BJ (cell line): ENCODE measurements around the gene MYO18B. TPM values are rescaled to one million over a fixed set of nuclear protein-coding genes. Genes with fewer than 3 reads are reported as not detected.

Experiments used
- CTCF ChIA-PET: fragments of 350-600 bp; formaldehyde crosslinking; extraction: SDS; loops from one replicate; lab custom pipeline; 2021; ENCODE audit warnings: antibody characterized with exemption, inconsistent platforms; lab: Yijun Ruan, JAX
- POLR2A ChIA-PET: fragments of 300-600 bp; sonication (Branson Sonifier 250); formaldehyde crosslinking; extraction: SDS; loops from one replicate; lab custom pipeline; 2021; ENCODE audit warnings: antibody characterized with exemption; lab: Charles Lee
- DNase-seq: peaks from one replicate; pipeline ENCODE4 v3.0.0-alpha.2; 2011; ENCODE audit warnings: low read depth
- H3K27me3 ChIP-seq: 2 replicates; pipeline ENCODE4 v1.6.0; 2011; ENCODE audit warnings: low read length; ENCODE audit not compliant: control insufficient read depth, insufficient read depth
- H3K36me3 ChIP-seq: 2 replicates; pipeline ENCODE4 v1.5.1; 2011; ENCODE audit warnings: low read length; ENCODE audit not compliant: control insufficient read depth, insufficient read depth
- H3K4me3 ChIP-seq: 2 replicates; pipeline ENCODE4 v1.5.1; 2011; ENCODE audit warnings: low read depth, mild to moderate bottlenecking, control low read depth, low read length
- CTCF ChIP-seq: IDR thresholded peaks from 2 replicates; pipeline ENCODE4 v1.5.1; 2011; ENCODE audit warnings: low read depth, mild to moderate bottlenecking, control low read depth, inconsistent platforms, low read length, moderate library complexity; ENCODE audit not compliant: insufficient read depth
- polyA plus RNA-seq: library from polyadenylated mRNA; depleted of rRNA; stranded (reverse); fragments of >200 nt; gene quantifications from 2 replicates; pipeline ENCODE4 v1.2.3, GENCODE V29; 2011

MYO18B gene
- polyA plus RNA-seq, 1 experiment = not detected

GRCh38 chr22:25839755-25840154 lies 97.8 kb downstream of the MYO18B start:
- POLR2A ChIA-PET = no interaction called here
- no peak for TF ChIP-seq CTCF
- Histone ChIP-seq H3K27me3 (no peaks in the 10 kb centered on the region), H3K36me3 (no peaks in the 10 kb centered on the region), H3K4me3 (no peak overlapping the region)
- CTCF ChIA-PET = no interaction called here
- no peak for DNase-seq

GRCh38 chr22:25840167-25840566 lies 98.2 kb downstream of the MYO18B start:
- no peaks in the 10 kb centered on the region for H3K36me3 ChIP-seq
- no peaks in the 10 kb centered on the region for H3K27me3 ChIP-seq
- CTCF ChIA-PET = no interaction called here
- TF ChIP-seq CTCF = no peak
- DNase-seq = no peak
- H3K4me3 ChIP-seq = no peak overlapping the region
- POLR2A ChIA-PET = no interaction called here

- TF ChIP-seq CTCF = no peak
- no peaks in the 10 kb centered on the region for H3K36me3 ChIP-seq
- H3K4me3 ChIP-seq = no peak overlapping the region
- ChIA-PET POLR2A (no interaction called here), CTCF (no interaction called here)
- H3K27me3 ChIP-seq = no peaks in the 10 kb centered on the region
- DNase-seq = no peak
Observed at GRCh38 chr22:25840891-25841290, 98.9 kb downstream of the MYO18B start.

DNA sequence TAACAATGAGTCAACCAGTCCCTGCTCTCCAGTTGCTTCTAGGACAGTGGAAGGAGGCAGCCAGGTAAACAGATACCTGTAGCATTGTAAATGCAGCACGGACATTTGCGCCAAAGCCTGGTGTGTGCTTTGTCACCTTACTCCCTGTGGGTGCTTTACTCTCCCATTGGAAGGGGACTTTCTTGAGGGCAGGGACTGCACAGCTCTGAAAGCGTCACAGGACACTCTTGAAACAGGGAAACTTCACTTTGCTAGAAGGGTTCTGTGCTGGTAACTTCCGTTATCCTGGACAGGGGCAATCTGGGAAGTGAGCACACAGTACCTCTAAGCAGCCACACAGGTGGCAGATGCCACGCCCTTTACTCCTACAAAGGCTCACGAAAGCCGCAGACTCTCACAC lies 99.8 kb downstream of the MYO18B start:
- TF ChIP-seq CTCF = no peak
- no peaks in the 10 kb centered on the region for H3K36me3 ChIP-seq
- H3K27me3 ChIP-seq = no peaks in the 10 kb centered on the region
- POLR2A ChIA-PET = no interaction called here
- H3K4me3 ChIP-seq = no peak overlapping the region
- no peak for DNase-seq
- CTCF ChIA-PET = no interaction called here

DNA sequence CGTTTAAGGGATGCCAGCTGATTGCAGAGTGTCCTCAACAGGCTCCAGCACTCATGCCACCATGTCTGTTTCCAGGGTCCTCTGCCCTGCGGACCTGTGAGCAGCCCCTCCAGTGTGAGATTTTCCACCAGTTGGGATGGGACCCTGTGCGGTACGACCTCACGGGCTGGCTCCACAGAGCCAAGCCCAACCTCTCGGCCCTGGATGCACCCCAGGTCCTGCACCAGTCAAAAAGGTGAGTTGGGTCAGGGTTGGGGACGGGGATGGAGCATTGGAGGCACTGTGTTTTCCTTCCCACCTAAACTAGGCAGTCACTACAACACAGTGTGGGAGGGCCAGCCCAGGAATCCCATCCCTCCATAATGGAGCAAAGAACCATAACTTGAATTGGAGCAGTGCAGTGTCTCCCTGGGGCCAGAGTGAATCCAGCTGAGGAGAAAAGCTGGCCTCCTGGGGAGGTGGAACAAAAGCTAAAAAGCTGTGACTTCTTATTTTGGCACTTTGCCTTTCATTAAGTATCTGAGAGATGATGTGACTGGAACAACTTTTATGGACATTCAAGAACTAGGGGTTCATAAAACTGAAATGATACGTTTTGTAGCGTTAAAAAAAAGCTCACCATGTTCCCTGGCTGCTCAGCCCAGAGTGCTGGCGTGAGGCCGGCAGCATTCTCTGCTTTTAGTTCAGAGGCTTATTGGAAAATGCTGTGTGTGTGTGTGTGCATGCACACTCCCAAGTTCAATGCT lies 101.8 kb downstream of the MYO18B start:
- Histone ChIP-seq H3K27me3 (no peaks in the 10 kb centered on the region), H3K36me3 (no peaks in the 10 kb centered on the region), H3K4me3 (no peak overlapping the region)
- CTCF ChIA-PET = interaction anchor here (1.2 kb wide), 1 partner anchor 487 kb away, joined by 3 read pairs; no protein-coding TSS in a partner anchor
- POLR2A ChIA-PET = no interaction called here
- TF ChIP-seq CTCF = no peak
- no peak for DNase-seq
